Neutrophil (primary cell): ENCODE data around the gene TRANK1.

ENCODE experiments used
- H3K27ac ChIP-seq: fragments of 200-600 bp; sonication (generic); 2 replicates; pipeline ENCODE4 v1.5.1; 2016; ENCODE audit warnings: mild to moderate bottlenecking, moderate library complexity
- H3K27me3 ChIP-seq: fragments of 200-600 bp; sonication (generic); 2 replicates; pipeline ENCODE4 v1.6.0; 2016; ENCODE audit warnings: mild to moderate bottlenecking
- H3K36me3 ChIP-seq: fragments of 200-600 bp; sonication (generic); 2 replicates; pipeline ENCODE4 v1.5.1; 2017
- H3K4me1 ChIP-seq, 2 experiments: fragments of 200-600 bp in 1 of 2; sonication (generic) in 1 of 2; 1 replicate in 1 of 2; 2 replicates in 1 of 2; pipeline versions ENCODE4 v1.5.1 to v1.6.1; 2013 to 2016; ENCODE audit warnings: low read depth in 1 of 2, low read length in 1 of 2, mild to moderate bottlenecking in 1 of 2, moderate library complexity in 1 of 2; ENCODE audit not compliant: control insufficient read depth in 1 of 2, insufficient read depth in 1 of 2
- H3K4me3 ChIP-seq, 2 experiments: fragments of 200-600 bp in 1 of 2; sonication (generic) in 1 of 2; 1 replicate in 1 of 2; 2 replicates in 1 of 2; pipeline ENCODE4 v1.5.1; 2013 to 2016; ENCODE audit warnings: low read depth in 1 of 2, low read length in 1 of 2, mild to moderate bottlenecking in 1 of 2, moderate library complexity in 1 of 2
- H3K9me3 ChIP-seq: fragments of 200-600 bp; sonication (generic); 2 replicates; pipeline ENCODE4 v1.5.1; 2016
- TF ChIP-seq, protein P1 (sequence below): fragments of 200-600 bp; sonication (generic); IDR thresholded peaks from 2 replicates; pipeline ENCODE4 v1.5.1; 2016; ENCODE audit warnings: antibody characterized with exemption

Gene TRANK1

DNA sequence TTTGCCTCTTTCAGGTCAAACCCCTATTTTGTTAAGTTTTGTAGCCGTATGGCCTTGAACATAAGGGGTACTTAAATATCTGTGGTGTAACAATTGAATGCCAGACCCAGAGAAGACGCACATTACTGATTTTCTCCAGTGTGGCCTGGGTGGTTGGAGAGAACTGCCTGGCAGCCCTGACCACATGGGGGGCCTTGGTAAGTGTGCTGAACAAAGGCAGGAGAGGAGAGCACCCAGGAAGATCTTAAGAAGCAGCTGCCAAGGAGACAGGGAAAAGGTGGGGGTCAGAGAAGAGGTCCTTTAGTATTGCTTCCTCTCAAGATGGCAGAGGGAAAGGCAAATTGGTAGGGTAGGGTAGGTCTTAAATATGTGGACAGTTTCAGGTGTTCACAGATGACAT lies 35.7 kb downstream of the TRANK1 start:
- H3K4me3 ChIP-seq: peak overlapping the region; percentile 58 to 79
- TF ChIP-seq, protein P1, sequence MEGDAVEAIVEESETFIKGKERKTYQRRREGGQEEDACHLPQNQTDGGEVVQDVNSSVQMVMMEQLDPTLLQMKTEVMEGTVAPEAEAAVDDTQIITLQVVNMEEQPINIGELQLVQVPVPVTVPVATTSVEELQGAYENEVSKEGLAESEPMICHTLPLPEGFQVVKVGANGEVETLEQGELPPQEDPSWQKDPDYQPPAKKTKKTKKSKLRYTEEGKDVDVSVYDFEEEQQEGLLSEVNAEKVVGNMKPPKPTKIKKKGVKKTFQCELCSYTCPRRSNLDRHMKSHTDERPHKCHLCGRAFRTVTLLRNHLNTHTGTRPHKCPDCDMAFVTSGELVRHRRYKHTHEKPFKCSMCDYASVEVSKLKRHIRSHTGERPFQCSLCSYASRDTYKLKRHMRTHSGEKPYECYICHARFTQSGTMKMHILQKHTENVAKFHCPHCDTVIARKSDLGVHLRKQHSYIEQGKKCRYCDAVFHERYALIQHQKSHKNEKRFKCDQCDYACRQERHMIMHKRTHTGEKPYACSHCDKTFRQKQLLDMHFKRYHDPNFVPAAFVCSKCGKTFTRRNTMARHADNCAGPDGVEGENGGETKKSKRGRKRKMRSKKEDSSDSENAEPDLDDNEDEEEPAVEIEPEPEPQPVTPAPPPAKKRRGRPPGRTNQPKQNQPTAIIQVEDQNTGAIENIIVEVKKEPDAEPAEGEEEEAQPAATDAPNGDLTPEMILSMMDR: no peak
- H3K27ac ChIP-seq: peak overlapping the region; percentile 98
- H3K9me3 ChIP-seq: no peaks in the 10 kb centered on the region
- H3K36me3 ChIP-seq: peaks cover 17% of the 10 kb centered on the region
- H3K27me3 ChIP-seq: no peaks in the 10 kb centered on the region
- peaks cover 81 to 84% of the 10 kb centered on the region in 2 experiments for H3K4me1 ChIP-seq

DNA sequence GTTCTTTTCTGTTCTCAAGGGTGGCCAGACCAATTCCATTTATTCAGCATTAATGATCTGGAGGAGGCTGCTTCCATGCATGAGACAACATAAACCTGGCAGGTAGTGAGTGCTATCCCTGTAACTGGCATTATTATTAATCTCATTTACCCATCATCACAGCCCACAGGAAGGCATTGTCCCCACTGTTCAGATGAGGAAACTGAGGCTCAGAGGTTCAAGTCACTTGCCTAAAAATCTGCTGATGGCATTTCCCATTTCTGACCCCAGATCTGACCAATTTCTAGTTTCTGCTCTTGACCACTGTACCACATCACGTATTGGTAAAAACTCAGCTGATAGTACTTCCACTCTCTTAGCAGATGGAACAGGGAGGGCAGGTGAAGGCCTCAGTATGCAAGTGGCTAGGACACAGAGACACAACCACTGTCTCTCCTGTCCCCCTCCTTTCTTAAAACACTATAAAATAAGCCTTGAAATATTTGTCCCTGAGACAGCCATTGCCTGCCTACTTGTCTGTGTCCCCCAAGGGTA lies 36.1 kb downstream of the TRANK1 start:
- TF ChIP-seq, protein P1: no peak
- Histone ChIP-seq H3K9me3 (no peaks in the 10 kb centered on the region), H3K27ac (peak overlapping the region; percentile 98), H3K4me1 (peaks cover 78 to 82% of the 10 kb centered on the region in 2 experiments), H3K27me3 (no peaks in the 10 kb centered on the region), H3K4me3 (peak overlapping the region; percentile 58 to 79), H3K36me3 (peaks cover 18% of the 10 kb centered on the region)

GRCh38 chr3:36907911-36908646 lies 36.8 kb downstream of the TRANK1 start:
- peaks cover 71 to 75% of the 10 kb centered on the region in 2 experiments for H3K4me1 ChIP-seq
- peaks cover 23% of the 10 kb centered on the region for H3K36me3 ChIP-seq
- TF ChIP-seq, protein P1: no peak
- peak overlapping the region; percentile 58 to 79 for H3K4me3 ChIP-seq
- H3K27me3 ChIP-seq: no peaks in the 10 kb centered on the region
- H3K27ac ChIP-seq: peak overlapping the region; percentile 98
- no peaks in the 10 kb centered on the region for H3K9me3 ChIP-seq

GRCh38 chr3:36906504-36907149 lies 38.2 kb downstream of the TRANK1 start:
- peaks cover 57 to 61% of the 10 kb centered on the region in 2 experiments for H3K4me1 ChIP-seq
- TF ChIP-seq, protein P1: no peak
- H3K27ac ChIP-seq: peak overlapping the region; percentile 98
- no peaks in the 10 kb centered on the region for H3K27me3 ChIP-seq
- H3K36me3 ChIP-seq: peaks cover 37% of the 10 kb centered on the region
- H3K9me3 ChIP-seq: no peaks in the 10 kb centered on the region
- peak overlapping the region; percentile 58 to 79 for H3K4me3 ChIP-seq

- Histone ChIP-seq H3K36me3 (peaks cover 43% of the 10 kb centered on the region), H3K27ac (peak overlapping the region; percentile 98), H3K4me3 (peak overlapping the region in 1 of 2 experiments; percentile 79), H3K4me1 (peaks cover 48 to 54% of the 10 kb centered on the region in 2 experiments), H3K27me3 (no peaks in the 10 kb centered on the region), H3K9me3 (no peaks in the 10 kb centered on the region)
- TF ChIP-seq, protein P1: no peak
Observed at GRCh38 chr3:36905545-36905944, 39.3 kb downstream of the TRANK1 start.
